Measurements from ENCODE around the gene ABCA2. TPM values are rescaled to one million over a fixed set of nuclear protein-coding genes. Genes with fewer than 3 reads are reported as not detected.

The ABCA2 gene
- total and polyA plus RNA-seq, 2 experiments from 2014 or later, result 7.0 to 16.0 TPM

DNA sequence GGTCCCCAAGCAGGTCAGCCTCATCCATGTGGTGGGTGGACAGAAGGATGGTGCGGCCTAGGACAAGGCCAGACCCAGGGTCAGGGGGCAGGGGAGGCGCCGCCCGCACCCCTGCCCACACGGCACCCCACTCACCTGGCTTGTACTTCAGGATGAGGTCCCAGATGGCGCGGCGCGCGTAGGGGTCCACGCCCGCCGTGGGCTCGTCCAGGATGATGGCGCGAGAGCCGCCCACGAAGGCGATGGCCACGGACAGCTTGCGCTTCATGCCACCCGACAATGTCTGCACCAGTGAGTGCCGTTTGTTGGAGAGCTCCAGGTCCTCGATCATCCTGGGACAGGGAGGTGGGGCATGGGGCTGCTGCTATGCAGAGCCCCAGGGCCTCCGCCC is 12.5 kb downstream of the ABCA2 start:
- H3K4me1 ChIP-seq (ENCODE audit: insufficient read depth), result no peaks in the 10 kb centered on the region
- no peaks in the 10 kb centered on the region for H3K4me1 Mint-ChIP-seq
- no peak overlapping the region for H3K4me3 ChIP-seq
- no peaks in the 10 kb centered on the region for H3F3A ChIP-seq (replicated peaks; ENCODE audit: low read depth)
- H3K27ac Mint-ChIP-seq, result no peak overlapping the region
- no peak overlapping the region for H2AFZ ChIP-seq
- DNase-seq (ENCODE audit: low spot score) (no peak), ATAC-seq (no peak)
- no peaks in the 10 kb centered on the region for H3K27me3 ChIP-seq (ENCODE audit: insufficient read depth)
- TF ChIP-seq EZH2 (IDR thresholded peaks at IDR 0.05; ENCODE audit: low read depth, unreplicated experiment) (no peak), REST (IDR thresholded peaks at IDR 0.05; ENCODE audit: unreplicated experiment) (no peak), ZNF114 (CRISPR knock-in tag; IDR thresholded peaks at IDR 0.05) (no peak), STAT1 (IDR thresholded peaks at IDR 0.05; ENCODE audit: unreplicated experiment) (no peak), ZNF462 (CRISPR knock-in tag; IDR thresholded peaks at IDR 0.05) (no peak), EZH2phosphoT487 (IDR thresholded peaks at IDR 0.05; ENCODE audit: unreplicated experiment) (no peak), ZNF331 (CRISPR knock-in tag; IDR thresholded peaks at IDR 0.05; ENCODE audit: low read depth) (no peak), POLR2AphosphoS5 (IDR thresholded peaks at IDR 0.05; ENCODE audit: low read depth) (no peak), NANOG (IDR thresholded peaks at IDR 0.05; ENCODE audit: borderline replicate concordance) (no peak), JUNB (IDR thresholded peaks at IDR 0.05; ENCODE audit: unreplicated experiment) (no peak), CREB1 (CRISPR knock-in tag; IDR thresholded peaks at IDR 0.05; ENCODE audit: low read depth) (no peak)
- TF ChIP-seq, protein P1, sequence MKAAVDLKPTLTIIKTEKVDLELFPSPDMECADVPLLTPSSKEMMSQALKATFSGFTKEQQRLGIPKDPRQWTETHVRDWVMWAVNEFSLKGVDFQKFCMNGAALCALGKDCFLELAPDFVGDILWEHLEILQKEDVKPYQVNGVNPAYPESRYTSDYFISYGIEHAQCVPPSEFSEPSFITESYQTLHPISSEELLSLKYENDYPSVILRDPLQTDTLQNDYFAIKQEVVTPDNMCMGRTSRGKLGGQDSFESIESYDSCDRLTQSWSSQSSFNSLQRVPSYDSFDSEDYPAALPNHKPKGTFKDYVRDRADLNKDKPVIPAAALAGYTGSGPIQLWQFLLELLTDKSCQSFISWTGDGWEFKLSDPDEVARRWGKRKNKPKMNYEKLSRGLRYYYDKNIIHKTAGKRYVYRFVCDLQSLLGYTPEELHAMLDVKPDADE (IDR thresholded peaks at IDR 0.05), result no peak
- TF ChIP-seq, protein P2, sequence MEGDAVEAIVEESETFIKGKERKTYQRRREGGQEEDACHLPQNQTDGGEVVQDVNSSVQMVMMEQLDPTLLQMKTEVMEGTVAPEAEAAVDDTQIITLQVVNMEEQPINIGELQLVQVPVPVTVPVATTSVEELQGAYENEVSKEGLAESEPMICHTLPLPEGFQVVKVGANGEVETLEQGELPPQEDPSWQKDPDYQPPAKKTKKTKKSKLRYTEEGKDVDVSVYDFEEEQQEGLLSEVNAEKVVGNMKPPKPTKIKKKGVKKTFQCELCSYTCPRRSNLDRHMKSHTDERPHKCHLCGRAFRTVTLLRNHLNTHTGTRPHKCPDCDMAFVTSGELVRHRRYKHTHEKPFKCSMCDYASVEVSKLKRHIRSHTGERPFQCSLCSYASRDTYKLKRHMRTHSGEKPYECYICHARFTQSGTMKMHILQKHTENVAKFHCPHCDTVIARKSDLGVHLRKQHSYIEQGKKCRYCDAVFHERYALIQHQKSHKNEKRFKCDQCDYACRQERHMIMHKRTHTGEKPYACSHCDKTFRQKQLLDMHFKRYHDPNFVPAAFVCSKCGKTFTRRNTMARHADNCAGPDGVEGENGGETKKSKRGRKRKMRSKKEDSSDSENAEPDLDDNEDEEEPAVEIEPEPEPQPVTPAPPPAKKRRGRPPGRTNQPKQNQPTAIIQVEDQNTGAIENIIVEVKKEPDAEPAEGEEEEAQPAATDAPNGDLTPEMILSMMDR (conservative IDR thresholded peaks at IDR 0.05; ENCODE audit: low read depth in 2 of 2), result no peak
- peaks cover 4% of the 10 kb centered on the region for H3K27me3 Mint-ChIP-seq (ENCODE audit: insufficient read depth, low read depth, poor library complexity)
- H3K4me3 Mint-ChIP-seq, result no peak overlapping the region
- no peaks in the 10 kb centered on the region for H3K9me2 ChIP-seq (ENCODE audit: insufficient read depth)
- no peaks in the 10 kb centered on the region for H3K9me3 Mint-ChIP-seq
- H3K36me3 ChIP-seq (ENCODE audit: insufficient read depth), result no peaks in the 10 kb centered on the region
- H3K4me2 ChIP-seq, result no peak overlapping the region
- H4K20me1 ChIP-seq (replicated peaks; ENCODE audit: insufficient read depth), result no peaks in the 10 kb centered on the region
- peaks cover 2% of the 10 kb centered on the region; the same call in 1 of the 3 replicates for H3K36me3 Mint-ChIP-seq (ENCODE audit: low read depth)
- H3K79me2 ChIP-seq (replicated peaks; ENCODE audit: insufficient read depth), result no peaks in the 10 kb centered on the region
- H3K27ac ChIP-seq (ENCODE audit: low read depth), result no peak overlapping the region
